SU-DHL-6 (cell line): ENCODE data around the gene TLE6.

ENCODE experiments used
- H2AFZ ChIP-seq: fragments of 200-600 bp; sonication (generic); 2 replicates; pipeline ENCODE4 v1.6.1; 2014; ENCODE audit warnings: low read depth, mild to moderate bottlenecking, moderate library complexity, mixed read lengths, antibody characterized with exemption, low read length; ENCODE audit not compliant: severe bottlenecking
- H3F3A ChIP-seq: fragments of 200-600 bp; shearing (Covaris generic); 2 replicates; pipeline ENCODE4 v1.6.0; 2016; ENCODE audit warnings: antibody characterized with exemption, mild to moderate bottlenecking; ENCODE audit not compliant: insufficient read depth
- H3K27ac ChIP-seq: fragments of 200-600 bp; sonication (generic); 2 replicates; pipeline ENCODE4 v1.5.1; 2016; ENCODE audit warnings: low read depth, mild to moderate bottlenecking, low read length, moderate library complexity, mixed read lengths
- H3K27me3 ChIP-seq: fragments of 200-600 bp; sonication (generic), shearing (Covaris generic); 2 replicates; pipeline ENCODE4 v1.6.0; 2014; ENCODE audit warnings: mild to moderate bottlenecking, low read length
- H3K36me3 ChIP-seq: fragments of 200-600 bp; sonication (generic); 2 replicates; pipeline ENCODE4 v1.6.1; 2014; ENCODE audit warnings: mild to moderate bottlenecking, low read length, mixed read lengths
- H3K4me2 ChIP-seq: fragments of 300-600, 200-600 bp; shearing (Covaris generic), sonication (generic); 2 replicates; pipeline ENCODE4 v1.6.0; 2014; ENCODE audit warnings: low read length, low read depth, mild to moderate bottlenecking; ENCODE audit not compliant: poor library complexity, severe bottlenecking
- H3K4me3 ChIP-seq: fragments of 200-600 bp; sonication (generic); 2 replicates; pipeline ENCODE4 v1.5.1; 2014; ENCODE audit warnings: antibody characterized with exemption, low read length, mild to moderate bottlenecking, mixed read lengths; ENCODE audit not compliant: insufficient read depth, poor library complexity, severe bottlenecking
- H3K79me2 ChIP-seq: fragments of 200-600 bp; sonication (generic); 2 replicates; pipeline ENCODE4 v1.6.1; 2014; ENCODE audit warnings: mild to moderate bottlenecking, low read length, moderate library complexity; ENCODE audit not compliant: insufficient read depth
- H3K9ac ChIP-seq: fragments of 200-600 bp; sonication (generic); 2 replicates; pipeline ENCODE4 v1.7.0; 2014; ENCODE audit warnings: mild to moderate bottlenecking, low read length
- H3K9me2 ChIP-seq: fragments of 200-600 bp; sonication (generic); replicated peaks from 2 replicates; pipeline ENCODE4 v1.6.1; 2014; ENCODE audit warnings: low read length; ENCODE audit not compliant: insufficient read depth
- H3K9me3 ChIP-seq: fragments of 200-600 bp; sonication (generic); 2 replicates; pipeline ENCODE4 v1.6.1; 2014; ENCODE audit warnings: low read length, mixed read lengths; ENCODE audit not compliant: insufficient read depth
- H4K20me1 ChIP-seq: fragments of 200-600 bp; sonication (generic); 2 replicates; pipeline ENCODE4 v1.6.1; 2014; ENCODE audit warnings: low read depth, mild to moderate bottlenecking, antibody characterized with exemption, low read length, moderate library complexity, mixed read lengths
- EZH2phosphoT487 ChIP-seq: fragments of 200-600 bp; sonication (generic), shearing (Covaris generic); conservative IDR thresholded peaks from 2 replicates; pipeline ENCODE4 v1.6.1; 2018; ENCODE audit warnings: mild to moderate bottlenecking, antibody characterized with exemption, low read length, moderate library complexity, mixed read lengths
- TF ChIP-seq, protein P1 (sequence below): fragments of 200-600 bp; sonication (generic); IDR thresholded peaks from one replicate; pipeline ENCODE4 v1.5.1; 2017; ENCODE audit warnings: antibody characterized with exemption, mild to moderate bottlenecking, low read length, moderate library complexity; ENCODE audit not compliant: insufficient read depth, poor library complexity, severe bottlenecking

Gene TLE6

GRCh38 chr19:3005345-3005744 is 28.0 kb downstream of the TLE6 start:
- Histone ChIP-seq H3K4me3 (no peak overlapping the region), H3K9me2 (no peaks in the 10 kb centered on the region), H2AFZ (no peak overlapping the region), H3K27ac (no peak overlapping the region), H3F3A (no peaks in the 10 kb centered on the region), H3K36me3 (no peaks in the 10 kb centered on the region), H3K9ac (no peak overlapping the region), H3K79me2 (no peaks in the 10 kb centered on the region), H4K20me1 (no peaks in the 10 kb centered on the region), H3K27me3 (no peaks in the 10 kb centered on the region), H3K9me3 (no peaks in the 10 kb centered on the region), H3K4me2 (no peak overlapping the region)
- TF ChIP-seq, protein P1, sequence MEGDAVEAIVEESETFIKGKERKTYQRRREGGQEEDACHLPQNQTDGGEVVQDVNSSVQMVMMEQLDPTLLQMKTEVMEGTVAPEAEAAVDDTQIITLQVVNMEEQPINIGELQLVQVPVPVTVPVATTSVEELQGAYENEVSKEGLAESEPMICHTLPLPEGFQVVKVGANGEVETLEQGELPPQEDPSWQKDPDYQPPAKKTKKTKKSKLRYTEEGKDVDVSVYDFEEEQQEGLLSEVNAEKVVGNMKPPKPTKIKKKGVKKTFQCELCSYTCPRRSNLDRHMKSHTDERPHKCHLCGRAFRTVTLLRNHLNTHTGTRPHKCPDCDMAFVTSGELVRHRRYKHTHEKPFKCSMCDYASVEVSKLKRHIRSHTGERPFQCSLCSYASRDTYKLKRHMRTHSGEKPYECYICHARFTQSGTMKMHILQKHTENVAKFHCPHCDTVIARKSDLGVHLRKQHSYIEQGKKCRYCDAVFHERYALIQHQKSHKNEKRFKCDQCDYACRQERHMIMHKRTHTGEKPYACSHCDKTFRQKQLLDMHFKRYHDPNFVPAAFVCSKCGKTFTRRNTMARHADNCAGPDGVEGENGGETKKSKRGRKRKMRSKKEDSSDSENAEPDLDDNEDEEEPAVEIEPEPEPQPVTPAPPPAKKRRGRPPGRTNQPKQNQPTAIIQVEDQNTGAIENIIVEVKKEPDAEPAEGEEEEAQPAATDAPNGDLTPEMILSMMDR = no peak
- no peak for TF ChIP-seq EZH2phosphoT487

DNA sequence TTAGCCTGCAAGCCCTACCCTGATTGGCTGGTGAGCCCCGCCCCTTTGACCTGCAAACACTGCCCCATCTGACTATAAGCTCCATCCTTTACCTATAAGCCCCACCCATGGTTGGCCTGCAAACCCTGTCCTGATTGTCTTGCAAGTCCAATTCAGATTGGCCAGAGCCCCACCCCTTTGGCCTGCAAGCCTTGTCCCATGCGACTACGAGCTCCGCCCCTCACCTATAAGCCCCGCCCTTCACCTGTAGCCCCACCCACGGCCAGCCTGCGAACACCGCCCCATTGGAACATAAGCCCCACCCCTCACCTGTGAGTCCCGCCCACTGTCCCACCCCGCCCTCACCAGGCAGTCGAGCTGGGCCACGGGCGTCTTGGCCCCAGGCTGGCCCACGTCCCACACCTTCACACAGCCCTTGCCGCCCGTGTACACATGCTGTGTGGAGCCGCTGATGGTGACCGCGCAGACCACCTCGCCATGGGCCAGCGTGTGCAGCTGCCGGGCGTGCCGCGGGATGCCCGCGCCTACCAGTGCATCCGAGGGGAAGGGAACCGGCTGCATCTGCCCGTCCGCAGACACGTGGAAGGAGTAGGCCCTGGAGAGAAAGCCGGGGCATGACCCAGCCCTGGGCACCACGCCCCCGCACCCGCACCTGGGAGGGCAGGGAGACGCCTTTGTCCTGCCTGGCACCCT is 28.9 kb downstream of the TLE6 start:
- Histone ChIP-seq H3F3A (no peaks in the 10 kb centered on the region), H4K20me1 (no peaks in the 10 kb centered on the region), H3K27me3 (no peaks in the 10 kb centered on the region), H3K79me2 (no peaks in the 10 kb centered on the region), H2AFZ (no peak overlapping the region), H3K4me3 (no peak overlapping the region), H3K4me2 (no peak overlapping the region), H3K9me2 (no peaks in the 10 kb centered on the region), H3K27ac (no peak overlapping the region), H3K36me3 (no peaks in the 10 kb centered on the region), H3K9ac (no peak overlapping the region), H3K9me3 (no peaks in the 10 kb centered on the region)
- no peak for TF ChIP-seq EZH2phosphoT487
- TF ChIP-seq, protein P1 = no peak

GRCh38 chr19:3007975-3008374 is 30.6 kb downstream of the TLE6 start:
- Histone ChIP-seq H3K27ac (no peak overlapping the region), H3K27me3 (no peaks in the 10 kb centered on the region)

More at GRCh38 chr19:3007975-3008374, 30.6 kb downstream of the TLE6 start:
- H3K9ac ChIP-seq = no peak overlapping the region
- H3F3A ChIP-seq = no peaks in the 10 kb centered on the region
- TF ChIP-seq, protein P1 = no peak
- no peak for TF ChIP-seq EZH2phosphoT487
- H3K79me2 ChIP-seq = no peaks in the 10 kb centered on the region
- no peaks in the 10 kb centered on the region for H4K20me1 ChIP-seq
- no peak overlapping the region for H3K4me3 ChIP-seq
- H3K9me2 ChIP-seq = no peaks in the 10 kb centered on the region
- no peaks in the 10 kb centered on the region for H3K36me3 ChIP-seq
- H2AFZ ChIP-seq = no peak overlapping the region
- H3K4me2 ChIP-seq = no peak overlapping the region
- no peaks in the 10 kb centered on the region for H3K9me3 ChIP-seq
